NCI-H2081 (cell line): ENCODE data around the gene CST9L.
A peak's percentile ranks its signal among the peaks of the same experiment; 100 is the strongest.

Source experiments
- DNase-seq, 2 experiments: peaks; one replicate each; lab custom pipeline; 2025; lab: John Stamatoyannopoulos, UW

Gene CST9L, protein sequence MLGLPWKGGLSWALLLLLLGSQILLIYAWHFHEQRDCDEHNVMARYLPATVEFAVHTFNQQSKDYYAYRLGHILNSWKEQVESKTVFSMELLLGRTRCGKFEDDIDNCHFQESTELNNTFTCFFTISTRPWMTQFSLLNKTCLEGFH

DNA sequence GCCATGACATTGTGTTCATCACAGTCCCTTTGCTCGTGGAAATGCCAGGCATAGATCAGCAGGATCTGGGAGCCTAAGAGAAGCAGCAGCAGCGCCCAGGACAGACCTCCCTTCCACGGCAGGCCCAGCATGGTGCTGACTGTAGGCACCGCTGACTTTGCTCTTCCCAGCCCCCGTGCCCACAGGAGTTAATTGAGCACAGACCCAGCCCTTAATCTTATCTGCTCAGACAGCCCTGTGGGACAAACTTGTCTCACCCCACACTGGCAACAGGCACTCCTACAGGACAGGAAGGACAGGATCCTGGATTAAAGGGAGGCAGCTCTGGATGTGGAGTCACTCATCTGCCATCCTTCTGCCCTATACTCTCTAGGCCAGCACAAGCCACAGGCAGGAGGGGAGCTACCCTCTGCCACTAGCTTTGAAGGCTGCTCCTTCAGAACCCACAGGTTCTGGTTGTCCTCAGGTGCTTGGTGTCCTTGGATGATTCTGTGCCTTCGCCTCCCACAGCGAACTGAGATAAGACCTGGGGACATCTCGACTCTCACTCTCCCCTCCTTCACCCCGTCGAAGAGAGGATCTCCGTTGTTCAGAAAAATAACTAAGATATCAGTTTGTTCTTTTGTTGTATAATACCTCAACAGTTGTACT, at the start of gene CST9L:
CST9L (minus strand) TSS at position 165 of the 651 bp plus-strand sequence; CDS start at position 131, 34 bp downstream.
- DNase-seq, result no peak

DNA sequence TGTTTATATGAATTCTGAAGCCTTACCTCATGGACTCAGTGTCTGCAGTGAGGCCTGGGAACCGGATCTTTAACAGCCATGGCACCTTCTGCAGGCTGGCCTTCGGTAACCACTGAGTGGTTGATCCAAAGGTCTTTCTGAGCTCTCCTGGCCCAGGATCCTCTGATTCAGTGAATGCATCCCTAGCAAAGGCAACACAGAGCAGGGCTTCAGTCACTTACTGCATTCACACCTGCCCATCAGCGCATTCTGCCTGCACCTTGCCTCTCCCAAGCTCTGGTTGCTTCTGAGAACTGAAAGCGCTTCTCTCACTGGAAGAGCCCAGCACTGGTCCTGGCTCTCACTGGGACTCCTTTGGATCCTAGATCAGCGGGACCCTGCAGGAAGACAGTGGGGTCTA, 45.9 kb upstream of the CST9L start:
- DNase-seq, result no peak

DNA sequence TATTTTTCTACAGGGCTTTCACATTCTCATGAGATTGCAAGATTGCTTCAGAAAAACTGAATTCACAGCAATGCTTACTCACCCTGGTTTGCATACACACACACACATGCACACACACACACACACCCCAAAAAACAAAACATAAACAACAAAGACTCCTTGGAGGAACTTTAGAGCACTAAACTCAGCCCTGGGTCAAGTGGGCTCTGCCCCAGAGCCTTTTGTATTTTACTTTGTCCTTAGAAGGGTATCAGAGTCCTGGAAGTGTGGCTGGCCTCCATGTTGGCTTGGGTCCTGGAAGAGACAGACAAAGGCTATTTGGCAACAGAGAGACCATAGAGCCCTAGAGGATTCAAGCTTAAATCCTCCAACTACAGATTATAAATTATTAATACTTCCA, 45.4 kb upstream of the CST9L start:
- DNase-seq, result no peak

DNA sequence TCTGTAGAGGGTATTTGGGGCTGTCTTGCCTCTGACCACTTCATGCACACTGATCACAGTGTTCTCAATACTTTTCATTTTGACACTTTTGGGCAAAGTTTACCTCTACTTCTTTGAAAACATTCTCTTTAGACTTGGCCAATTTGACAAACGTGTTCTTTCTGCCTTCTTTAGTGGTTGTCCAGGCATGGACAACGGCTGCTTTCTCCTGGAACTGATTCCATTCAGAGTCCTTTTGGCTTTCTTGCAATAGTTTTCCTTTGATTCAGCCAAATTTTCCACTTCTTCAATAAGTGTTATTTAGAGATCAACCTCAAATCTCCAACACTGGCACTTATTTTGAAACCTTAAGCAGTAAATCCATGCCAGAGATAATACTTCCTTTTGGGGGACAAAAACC, 44.1 kb upstream of the CST9L start:
- DNase-seq, result no peak

DNA sequence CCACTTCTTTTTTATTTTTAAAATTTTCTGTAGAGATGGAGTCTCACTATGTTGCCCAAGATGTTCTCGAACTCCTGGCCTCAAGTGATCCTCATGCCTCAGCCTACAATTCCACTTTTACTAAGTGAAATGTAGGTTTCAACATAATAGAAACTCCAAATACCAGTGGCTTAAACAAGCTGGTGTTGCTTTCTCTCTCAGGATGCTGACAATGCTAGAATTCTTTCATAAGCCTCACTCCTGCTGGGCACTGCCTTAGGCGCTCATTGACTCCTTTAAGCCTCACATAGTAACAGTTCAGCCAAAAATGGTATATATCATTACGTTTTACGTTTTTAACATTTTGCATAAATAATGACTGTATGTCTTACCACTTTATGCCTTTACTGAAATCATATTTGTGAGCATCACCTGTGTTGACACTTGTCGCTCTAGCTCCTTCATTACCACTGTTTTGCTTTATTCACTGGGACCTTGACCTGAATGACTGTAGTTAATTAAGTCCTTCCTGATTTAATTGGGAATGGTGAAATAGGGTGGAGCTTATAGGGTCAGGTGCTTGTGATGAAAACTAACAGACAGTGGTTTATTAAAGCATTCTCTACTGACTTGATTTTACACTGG, 41.3 kb upstream of the CST9L start:
- no peak for DNase-seq

DNA sequence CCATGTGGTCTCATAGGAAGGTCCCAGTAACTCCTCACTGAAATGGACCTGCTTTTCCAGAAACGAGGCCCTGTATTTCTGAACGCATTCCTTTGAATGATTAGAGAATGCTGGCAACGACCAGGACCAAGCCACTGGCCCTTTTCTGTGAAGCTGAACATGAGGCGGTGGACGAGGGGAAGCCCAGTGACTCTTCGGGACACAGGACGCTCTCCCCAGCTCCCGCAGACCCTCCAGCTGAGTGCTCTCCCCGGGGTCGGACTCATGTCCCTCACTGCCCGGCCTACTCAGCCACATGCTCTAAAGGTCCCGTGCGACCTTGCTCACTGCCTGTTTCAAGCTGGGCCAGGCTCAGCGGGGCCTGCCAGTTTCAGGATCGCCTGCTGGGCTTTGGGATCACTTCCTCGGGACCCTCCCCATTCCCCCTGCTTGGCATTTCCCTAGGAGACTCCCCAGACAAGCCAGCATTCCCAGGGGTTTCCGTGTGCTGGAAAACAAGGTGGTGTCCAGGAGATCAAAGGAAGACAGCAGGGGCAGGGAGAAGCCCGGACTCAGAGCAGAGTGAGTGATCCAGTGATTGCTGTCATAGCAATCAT, 40.1 kb upstream of the CST9L start:
- DNase-seq, result no peak

DNA sequence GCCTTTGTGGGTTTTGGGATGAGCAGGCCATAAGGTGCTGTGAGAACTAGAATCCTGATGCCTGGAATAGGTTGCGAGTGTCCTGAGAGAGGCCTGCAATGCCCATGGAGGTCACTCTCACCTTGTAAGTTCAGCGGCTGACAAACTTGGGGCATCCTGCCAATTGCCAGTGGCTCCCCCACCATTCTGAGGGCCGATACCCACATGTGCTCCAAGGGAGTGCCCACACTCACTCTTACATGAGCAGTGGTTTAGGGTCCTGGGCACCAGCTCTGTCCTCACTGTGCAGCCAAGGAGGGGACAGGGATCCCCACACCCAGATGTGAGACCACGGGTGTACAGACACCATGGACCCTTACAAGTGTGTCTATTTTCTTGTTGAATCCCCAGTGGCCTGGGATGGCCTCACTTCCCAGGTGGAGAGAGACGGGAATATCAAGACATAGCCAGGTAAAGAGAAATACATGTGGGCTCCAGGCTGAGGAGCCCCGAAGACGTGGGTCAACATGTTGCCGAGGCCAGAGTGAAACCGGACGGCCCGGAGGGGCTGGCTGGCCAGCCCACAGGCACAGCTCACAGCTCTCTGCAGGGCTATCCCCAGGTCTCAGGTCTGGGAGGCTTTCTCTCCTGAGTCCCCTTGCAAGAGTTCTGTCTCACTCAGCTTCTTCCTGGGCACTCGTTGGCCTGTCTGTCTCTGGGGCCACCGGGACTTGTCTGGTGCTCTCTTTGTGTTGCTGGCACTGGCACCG, 39.4 kb upstream of the CST9L start:
- DNase-seq, result no peak

DNA sequence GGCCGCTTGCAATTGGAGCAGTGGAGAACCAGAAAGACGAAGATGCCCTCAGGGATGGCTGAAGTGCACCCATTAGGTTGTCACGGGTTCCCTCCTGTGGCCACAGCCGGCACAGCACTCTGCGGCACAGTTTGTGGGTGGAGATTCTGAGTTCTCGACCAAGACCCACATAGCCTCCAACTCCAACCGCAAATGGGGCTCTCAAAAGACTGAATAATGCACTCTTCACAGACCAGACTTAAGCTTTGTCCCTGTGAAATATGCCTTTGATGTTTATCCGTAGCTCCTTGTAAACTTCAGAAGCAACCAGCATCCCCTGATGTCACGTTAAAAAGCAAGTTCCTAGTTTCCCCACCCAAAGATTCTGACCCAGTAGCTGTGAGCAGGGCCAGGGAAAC, 38.4 kb upstream of the CST9L start:
- DNase-seq, result peak; percentile 72 to 73

DNA sequence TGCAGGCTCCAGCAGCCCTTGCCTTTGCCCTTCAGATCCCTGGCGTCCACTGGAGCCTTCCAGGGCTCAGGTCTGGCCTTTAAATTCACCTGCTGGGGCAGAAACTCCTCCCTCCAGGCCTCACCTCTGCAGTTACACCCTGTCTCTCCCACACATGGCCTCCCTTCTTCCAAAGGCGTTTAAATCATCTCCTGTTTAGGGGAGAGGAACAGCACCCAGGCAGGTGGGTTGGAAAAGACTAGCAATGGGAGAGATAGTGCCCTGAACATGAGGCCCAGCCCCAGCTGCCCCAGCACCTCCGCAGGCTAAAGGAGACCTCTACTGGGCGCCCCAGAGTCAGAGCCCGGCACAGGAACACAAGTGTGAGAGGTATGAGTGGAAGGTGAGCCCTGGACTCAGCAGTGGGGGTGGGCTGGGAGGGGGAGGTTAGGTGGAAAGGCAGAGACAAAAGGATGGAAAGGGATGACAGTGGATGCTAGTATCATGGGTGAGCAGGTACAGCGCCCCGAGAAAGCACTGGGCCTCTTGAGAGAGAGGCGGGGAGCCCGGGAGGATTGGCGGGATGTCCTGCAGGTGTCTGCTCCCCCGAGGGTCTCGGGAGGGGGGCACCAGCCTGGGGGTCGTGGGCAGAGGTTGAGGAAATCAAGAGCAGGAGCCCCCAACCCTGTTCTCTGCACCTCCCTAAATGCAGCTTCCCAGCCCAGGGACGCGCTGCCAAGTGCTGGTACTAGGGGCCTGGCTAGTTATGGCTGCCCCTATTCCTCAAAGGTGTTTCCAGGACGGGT, 37.8 kb upstream of the CST9L start, which contains the start of gene CST9:
CST9 (minus strand) TSS at position 51 of the 785 bp plus-strand sequence. CDS start 53 bp downstream, outside the sequence.
- DNase-seq, result no peak

DNA sequence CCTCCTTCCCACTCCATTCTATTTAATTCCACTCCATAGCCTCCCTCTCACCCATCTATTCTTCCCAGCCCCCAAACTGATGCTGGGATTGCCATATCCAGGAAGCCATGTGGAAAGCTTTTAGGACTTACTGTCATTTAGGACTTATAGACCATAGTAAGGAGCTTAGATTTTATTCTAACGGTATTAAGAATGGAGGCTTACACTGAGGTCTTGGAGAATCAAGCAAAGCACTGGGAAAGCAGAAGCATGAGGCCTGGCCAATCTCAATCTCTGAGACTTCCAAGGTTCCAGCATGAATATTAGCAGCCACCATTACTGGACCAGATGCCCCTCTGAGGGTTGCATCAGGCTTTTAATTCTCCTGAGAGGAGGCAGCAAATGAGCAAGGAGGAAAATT, 36.0 kb upstream of the CST9L start:
- DNase-seq, result no peak

DNA sequence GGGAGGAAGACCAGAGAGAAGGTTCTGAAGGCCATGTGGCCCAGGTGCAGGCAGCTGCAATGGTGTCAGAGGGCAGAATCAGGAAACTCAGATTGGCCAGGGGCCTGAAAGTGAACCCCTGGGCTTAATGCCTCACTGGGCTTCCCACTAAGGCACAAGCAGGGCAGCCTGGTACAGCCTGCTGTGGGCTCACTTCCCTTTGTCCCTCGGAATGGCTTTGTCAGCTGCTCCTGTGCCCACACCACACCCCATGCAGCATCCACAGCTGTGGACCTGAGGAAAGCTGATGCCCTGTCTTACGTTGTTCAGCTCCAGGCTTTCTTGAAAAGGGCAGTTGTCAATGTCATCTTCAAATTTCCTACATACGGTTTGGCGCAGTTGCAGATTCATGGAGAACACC, 35.0 kb upstream of the CST9L start:
- DNase-seq, result no peak

DNA sequence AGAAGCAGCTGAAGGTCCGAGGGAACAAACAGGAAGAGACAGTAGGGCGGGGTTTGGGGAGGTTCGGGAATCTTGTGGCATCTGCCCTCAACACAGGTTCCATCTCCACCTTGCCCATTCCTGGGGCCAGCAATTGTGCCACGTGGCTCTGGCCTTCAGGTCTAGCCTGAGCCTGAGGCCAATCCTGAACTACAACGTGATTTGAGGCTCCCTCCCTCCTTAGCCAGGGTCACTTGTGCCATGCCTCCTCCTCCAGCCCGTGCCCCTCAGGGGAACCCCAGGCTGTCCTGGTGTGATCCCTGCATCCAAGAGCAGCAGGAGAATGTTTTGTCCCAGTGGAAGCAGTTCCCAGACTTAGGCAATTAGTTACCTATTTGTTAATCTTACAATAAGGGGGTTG, 34.4 kb upstream of the CST9L start:
- no peak for DNase-seq

DNA sequence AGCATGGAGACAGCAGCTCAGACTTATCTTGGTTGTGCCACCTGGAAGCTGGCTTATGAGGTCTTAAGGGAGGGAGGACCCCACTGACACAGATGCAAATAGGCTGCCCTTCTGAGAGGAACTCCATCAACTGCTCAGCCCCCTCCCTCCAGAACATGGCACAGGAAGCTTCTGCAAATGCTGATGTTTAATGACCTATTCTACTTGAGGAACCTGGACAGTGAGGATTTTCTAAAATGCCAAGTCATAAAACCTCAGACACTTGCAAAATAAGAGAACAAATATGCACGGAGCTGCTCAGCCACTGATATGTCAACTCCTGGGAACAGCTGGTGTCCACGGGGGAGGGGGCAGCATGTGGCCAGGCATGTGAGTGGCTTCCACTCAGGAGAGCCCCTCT, 34.0 kb upstream of the CST9L start:
- no peak for DNase-seq

DNA sequence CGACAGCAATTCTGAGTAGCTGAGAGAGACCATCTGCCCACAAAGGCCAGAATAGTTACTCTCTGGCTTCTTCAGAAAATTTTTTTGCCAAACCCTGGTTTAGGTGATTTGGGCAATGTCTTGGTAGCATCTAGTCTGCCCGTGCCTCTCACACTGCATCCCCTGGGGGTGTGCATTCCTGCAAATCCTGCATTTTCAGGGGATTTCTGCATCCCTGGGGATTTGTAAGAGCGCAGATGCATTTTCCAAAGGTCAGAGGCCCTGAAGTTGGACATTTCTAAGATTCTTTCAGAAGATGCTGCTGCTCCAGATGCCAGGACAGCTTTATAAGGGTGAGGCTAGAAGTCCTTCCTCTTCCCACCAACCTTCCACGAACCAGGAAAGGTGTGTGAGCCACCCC, 33.4 kb upstream of the CST9L start:
- no peak for DNase-seq

DNA sequence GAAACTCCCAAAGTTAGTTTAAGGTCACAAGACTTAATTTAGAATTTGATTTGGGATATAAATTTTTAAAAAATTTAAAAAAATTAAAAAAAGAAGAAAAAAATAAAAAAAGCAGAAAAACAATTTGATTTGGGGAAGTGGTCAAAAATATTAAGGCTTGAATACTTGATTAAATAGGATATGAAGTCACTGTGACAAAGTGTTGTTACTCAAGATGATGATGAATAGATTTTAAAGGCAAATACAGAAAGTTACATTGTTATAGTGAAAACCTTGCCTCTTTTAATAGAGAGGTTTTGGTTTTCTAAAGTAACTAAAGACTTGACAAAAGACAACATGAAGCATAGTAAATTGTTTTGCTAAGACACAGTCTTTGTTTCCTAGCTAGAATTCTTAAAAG, 30.2 kb upstream of the CST9L start:
- no peak for DNase-seq

DNA sequence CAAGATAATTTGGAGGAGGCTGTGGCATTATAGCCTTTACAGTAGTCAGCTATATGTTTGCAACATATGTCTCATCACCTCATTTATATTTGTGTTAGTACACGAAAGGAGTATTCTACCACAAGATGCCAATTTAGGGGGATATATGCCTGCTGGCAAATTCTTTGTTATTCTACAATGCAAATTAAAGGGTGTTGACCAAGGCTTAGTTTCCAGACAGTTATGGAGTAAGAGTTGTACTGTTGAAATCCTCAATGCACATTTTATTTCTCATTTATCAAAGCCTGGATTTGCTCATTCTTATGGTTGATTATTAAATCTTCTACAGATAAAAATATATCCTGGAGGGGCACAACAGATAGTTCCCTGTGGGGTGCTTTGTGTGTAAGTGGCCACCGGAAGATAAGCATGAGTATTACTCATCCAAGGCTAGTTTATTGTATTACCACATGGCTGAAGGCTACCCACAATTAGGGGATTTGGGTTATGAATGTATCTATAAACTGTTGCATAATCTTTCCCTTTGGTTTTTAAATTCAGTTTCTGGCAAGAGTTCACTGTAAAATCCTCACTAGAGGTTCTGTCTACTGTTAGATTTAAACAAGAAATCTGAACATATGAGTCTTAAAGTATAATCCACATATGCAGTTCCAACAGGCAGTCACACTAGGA, 28.4 kb upstream of the CST9L start:
- DNase-seq, result no peak

DNA sequence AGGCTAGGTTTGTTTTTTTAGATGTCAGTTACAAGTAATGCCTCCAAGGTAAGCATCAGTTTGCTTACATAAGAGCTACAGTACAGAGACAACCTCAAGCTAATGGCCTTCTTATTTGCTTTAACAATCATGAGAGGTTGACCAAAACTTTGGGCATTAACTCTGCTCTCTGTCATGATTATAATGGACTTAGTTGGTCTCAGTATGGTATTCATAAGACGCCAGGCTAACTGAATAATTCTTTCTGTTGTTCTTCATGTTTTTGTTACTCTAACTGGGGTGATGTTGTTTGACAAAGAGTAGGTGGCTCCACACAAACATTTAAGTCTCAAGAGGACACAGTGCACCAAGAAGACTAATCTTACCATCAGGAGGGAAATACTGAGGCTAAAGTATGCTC, 27.7 kb upstream of the CST9L start:
- DNase-seq, result no peak

DNA sequence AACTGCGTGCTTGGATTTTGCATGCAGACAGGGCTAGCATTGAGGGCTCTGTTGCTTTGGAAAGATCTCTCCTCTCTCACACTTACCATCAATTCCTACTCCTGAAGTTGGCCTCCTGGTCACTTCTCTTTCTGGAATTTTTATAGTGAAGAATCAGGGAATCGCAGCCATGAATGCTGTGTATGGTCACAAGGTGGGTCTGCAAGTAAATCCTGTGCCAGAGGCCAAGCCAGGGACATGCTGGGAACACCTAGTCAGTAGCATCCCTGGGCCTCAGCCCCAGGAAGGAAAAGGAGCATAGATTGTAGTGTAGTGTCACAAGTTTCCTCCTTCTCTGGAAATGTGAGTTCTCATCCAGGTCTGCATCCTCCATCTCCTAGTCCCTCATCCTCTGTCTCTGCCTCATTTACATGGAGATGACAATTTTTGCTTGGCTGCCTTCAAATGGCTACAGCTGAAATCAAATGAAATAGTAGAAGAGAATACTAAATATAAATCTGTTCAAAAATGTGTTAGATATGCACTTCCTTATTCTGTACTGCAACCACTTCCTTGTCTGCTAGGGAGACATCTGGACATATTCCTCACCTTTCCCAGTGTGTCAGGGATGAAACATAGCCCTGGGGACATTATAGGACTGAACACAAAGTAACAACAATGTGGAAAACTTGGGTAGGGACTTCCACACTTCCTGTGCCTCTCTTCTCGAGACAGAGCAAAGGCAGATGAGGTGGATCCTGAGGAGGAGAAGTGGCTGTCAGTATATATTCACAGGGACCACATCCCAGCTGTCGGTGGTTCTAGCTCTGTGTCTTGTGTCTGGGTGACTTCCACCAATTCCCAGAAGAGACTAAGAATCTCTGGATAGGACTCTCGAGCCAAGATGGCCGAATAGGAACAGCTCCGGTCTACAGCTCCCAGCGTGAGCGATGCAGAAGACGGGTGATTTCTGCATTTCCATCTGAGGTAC, 20.4 kb upstream of the CST9L start:
- no peak for DNase-seq

DNA sequence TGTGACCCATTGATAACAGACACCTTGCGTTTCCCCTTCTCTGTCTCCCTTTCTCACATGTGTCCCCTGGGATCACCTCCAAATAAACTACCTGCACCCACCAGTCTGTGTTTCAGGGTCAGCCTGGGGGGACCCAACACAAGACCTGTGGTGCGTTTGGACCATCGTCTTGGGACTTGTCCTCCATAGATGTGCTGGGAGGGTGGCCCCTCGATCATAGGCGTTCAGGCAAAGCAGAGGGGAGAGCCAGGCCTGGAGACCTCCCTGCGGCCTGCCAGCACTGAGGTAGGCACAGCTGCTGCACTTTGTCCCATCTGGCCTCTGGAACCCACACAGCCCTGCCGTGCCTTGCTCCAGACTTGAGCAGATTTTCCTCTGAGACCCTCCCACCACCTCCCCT, 19.3 kb upstream of the CST9L start:
- DNase-seq, result no peak
